GM21723 (cell line): ENCODE results near the gene VPS33A.
"Not testable (repeated sequence)": the region's sequence is repeated elsewhere in the genome, so short reads cannot be mapped to it uniquely, and the experiment has no call there.

ENCODE experiments used
- ATAC-seq: cut with Tn5 transposase; IDR thresholded peaks from one replicate; pipeline ENCODE4 v1.9.1; 2021; ENCODE audit warnings: mild to moderate bottlenecking, moderate library complexity; ENCODE audit not compliant: unreplicated experiment

VPS33A gene

DNA sequence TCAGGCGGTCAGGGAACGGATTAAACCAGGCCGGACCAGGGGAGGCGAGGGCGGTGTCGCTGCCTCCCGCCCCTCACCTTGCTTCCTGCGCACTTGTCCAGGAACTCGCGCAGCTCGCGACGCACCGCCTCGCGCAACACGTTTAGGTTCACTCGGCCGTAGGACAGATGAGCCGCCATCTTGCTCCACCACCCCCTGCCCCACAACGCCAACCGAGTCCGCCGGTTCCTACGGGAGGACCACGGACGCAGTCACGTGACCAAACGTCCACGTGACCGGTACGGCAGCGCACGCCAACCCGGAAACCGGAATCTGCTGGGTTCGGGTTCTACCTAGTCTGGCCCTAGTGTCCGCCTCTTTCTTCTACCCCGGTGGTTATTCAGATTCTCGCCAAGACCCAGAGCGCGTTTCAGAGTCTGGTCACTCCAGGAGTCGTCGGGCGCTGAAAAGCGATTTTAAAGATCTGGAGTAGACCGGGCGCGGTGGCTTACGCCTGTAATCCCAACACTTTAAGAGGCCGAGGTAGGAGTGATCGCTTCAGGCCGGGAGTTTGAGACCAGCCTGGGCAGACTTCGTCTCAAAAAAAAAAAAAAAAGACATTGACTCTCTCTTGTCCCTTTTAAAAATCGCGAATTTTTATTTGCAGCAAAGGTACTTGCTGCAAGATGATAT lies at the start of gene VPS33A:
TSS of gene VPS33A (minus strand) at position 265 of the 672 bp plus-strand sequence. CDS start at position 179, 86 bp downstream.
- peak; percentile 89 for ATAC-seq

DNA sequence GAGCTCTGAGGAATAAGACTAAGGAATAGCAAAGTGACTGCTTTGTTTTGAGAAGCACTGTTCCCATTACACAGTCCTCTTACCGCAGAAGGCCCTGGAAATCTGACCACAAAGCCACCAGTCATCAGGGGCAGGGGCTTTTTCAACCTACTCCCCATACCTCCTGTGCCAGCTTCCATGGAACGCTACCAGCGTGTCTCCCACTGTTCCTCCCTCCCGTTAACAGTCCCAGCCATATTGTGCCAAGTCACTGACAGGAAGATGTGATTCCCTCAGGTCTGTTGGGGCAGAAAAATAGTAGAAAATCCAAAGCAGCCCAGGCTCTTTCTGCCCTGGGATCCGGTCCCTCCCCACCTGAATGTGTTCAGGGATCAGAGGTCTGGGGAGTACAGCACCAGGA lies 46.6 kb upstream of the VPS33A start:
- no peak for ATAC-seq

DNA sequence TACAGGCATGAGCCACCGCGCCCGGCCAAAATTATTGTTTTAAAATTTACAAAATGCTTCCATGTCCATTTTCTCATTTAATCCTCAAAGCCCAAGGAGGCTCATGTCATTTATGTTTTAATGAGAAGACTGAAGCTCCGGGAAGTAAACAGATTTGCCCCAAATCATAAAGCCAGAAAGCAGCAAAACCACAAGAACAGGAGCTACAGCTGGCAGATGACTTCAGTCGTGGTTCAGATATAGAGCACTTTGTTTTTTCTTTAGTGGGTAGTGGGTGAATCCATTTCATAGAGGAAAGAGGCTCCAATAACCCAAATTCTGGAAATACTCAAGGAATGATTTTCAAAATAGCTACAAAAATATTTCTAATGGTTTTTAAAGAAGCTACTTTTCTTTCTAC lies 45.4 kb upstream of the VPS33A start:
- no peak for ATAC-seq

DNA sequence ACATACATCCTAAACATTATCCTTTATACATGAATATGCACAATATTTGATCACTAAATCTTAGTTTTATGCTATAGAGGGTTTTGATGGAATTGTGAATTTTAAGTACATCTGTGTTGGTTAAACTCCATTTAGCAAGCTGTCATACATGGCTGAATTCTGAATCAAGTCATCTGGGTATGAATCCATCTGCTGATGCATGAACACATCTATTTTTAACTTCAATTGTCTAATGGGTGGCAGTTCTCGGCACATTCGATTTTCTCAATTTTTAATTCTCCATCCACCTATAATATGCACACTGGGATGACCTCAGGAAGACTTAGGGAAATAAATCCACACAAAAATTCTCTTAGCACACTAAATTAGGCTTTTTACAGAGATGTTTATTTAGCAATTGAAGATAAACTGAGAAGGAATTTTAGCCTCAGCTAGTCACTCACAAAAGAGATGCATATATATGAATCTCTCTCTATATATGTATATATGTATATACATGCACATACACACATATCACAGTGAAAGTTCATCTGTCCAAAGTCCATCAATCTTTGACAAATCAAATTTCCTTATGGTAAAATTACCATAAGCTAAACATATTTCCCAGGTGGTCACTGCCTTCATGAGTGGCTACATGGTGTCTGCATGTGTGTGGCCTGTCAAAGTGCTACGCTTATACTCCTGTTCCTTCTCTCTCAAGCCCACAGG lies 44.5 kb upstream of the VPS33A start:
- no peak for ATAC-seq

DNA sequence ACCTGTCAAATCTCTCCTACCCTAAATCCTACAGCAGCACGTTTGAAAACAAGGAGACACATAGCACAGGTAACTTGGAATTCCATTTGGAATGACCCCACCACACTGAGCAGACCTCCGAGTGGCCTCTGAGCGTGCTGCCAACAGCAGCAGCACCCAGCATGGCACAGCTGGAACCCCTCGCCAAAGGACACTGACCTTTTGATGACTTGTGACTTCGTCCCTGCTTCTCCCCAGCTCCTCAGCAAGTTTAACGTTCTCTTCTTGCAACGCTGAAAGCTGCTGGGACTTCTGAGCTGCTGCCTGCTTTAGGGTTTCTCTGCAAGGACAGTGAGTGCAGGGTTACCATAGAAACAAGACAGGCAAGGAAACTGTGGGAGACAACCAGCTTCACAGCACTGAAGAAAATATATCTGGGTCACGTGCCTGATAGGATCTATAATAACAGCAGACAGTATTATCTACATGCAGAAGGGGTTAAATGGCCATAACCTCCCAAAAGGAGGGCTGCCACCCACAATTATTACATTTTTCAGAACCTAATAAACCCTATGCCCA lies 43.3 kb upstream of the VPS33A start:
- no peak for ATAC-seq

DNA sequence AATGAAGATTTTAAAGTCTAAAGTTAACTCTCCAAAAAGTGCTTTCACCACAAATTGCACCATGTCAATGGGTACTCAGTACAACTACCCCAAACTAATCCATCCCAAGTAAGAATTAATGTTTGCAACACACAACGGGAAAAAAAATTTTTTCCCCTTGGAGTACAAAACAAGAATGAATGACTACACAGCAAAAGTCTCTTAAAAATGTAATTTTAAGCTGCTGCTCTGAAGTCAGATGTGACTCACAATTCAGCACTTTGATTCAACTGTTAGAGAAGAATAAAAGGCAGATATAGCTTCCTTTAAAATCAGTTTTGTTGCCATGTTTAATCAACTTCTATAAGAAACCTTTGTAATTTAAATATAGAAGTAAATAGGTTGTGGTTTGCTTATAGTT lies 42.5 kb upstream of the VPS33A start:
- no peak for ATAC-seq

DNA sequence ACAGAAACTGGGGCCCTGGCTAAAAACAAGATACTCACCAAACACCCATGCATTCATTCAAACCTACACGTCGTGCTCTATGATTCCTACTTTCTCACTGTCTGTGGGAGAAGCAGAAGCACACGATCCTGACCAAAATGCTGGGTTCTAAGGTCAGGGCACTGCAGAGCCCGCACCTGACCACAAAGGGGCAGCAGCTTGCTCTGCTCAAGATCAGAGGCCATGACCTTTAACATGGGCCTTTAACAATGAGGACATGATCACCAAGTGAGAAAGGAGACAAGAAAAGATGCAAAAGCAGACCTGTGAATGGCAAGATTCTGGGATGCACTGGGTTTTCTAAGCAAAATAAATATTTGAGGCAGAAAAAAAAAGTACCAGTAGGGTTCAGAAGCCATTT lies 40.1 kb upstream of the VPS33A start:
- no peak for ATAC-seq

DNA sequence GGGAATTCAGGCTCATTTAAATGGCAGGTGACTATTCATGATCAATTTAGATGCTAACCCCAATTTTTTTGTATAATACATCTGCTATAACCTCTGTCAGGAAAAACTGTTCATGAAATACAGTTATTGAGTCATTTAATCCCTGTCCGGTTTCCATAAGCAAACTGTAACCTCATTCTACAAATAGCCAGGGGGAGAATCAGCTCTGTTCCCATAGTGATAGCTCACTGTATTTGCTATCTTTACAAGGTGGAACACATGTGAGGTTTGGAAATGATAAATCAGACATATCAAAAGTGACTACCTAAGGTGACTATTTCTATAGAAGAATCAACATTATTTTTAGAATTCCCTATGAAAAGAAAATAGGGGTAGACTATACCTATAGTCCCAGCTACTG lies 38.6 kb upstream of the VPS33A start:
- no peak for ATAC-seq

DNA sequence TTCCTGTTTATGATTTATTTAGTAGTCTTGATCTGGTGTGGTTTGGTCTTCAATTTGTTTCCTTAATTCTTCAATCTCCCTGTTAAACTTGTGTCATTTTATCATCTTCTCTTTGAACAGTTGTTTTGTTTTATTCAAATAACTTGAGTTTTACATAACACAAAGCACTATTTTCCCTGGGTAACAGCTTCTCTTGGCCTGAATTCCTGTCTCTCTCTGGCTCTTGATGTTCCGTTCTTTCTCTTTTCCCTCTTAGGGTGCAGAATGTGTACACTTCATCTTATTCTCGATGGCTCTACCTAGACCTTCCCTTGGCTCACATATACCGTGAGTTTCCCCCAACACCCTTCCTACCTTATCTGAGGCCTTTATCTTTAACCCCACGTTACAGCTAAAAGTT lies 36.8 kb upstream of the VPS33A start:
- no peak for ATAC-seq

DNA sequence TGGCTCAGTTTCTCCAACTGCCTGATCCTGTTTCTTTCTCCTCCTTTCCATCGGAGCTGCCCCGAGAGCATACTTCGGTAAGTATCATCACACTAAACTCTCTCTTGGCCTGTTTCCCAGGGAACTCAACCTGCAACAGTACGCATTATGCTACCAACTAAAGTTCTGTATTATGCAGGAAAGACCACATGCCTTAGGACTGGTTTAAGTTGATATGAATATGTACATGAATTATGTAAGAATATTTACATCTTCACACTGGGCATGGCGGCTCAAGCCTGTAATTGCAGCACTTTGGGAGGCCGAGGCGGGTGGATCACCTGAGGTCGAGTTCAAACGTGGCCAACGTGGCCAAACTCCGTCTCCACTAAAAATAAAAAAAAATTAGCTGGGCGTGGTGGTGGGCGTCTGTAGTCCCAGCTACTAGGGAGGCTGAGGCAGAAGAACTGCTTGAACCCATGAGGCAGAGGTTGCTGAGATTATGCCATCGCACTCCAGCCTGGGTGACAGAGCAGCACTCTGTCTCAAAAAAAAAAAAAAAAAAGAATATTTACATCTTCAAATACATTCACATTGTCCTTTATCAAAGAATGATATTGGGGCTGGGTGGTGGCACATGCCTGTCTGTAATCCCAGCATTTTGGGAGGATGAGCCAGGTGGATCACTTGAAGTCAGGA lies 31.9 kb upstream of the VPS33A start:
- ATAC-seq = no peak

DNA sequence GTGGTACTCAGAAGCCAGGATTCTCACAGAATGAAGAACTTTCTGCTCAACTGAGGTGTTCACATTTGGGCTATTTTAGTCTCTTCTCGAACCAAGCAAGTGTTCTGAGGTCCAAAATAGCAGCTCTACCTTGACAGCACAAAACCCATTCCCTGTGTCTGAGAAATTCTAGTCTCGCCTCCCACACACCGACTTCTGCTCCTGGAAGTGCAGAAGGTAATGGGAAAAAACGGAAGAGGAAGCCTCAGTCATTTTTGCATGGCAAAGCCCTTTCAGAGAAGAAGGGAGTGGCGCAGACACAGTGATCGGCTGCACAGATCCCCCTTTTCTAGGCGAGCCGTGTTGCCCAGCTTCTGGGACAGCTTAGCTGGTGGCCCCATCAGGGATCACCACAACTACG lies 31.2 kb upstream of the VPS33A start:
- ATAC-seq = no peak

DNA sequence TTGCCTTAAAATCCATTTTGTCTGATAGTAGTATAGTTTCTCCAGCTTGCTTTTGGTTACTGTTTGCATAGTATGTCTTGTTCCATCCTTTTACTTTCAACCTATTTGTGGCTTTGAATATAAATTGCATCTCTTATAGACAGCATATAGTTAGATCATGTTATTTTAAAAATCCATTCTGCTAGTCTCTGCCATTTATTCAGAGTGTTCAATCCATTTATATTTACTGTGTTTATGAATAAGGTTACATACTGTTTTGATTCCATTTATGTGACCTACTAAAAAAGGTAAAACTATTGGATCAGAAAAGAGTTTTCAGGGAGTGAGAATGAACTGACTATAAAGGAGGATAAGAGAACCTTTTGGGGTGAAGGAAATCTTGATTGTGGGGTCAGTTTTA lies 29.6 kb upstream of the VPS33A start:
- no peak for ATAC-seq

DNA sequence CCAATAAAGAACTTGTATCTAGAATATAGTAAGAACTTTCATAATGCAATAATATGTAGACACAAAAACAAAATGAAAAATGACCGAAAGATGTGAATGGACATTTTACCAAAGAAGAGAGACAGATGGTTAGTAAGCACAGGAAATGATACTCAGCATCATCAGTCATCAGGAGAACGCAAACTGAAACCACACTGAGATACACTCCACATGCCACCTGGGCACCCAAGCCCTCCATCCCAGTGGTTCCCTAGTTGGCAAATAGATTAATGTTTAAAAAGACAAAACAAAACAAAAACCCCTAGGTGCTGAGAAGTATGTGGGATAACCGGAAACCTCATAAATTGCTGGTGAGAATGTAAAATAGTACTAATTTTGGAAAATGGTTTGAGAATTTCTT lies 26.8 kb upstream of the VPS33A start:
- ATAC-seq = no peak

DNA sequence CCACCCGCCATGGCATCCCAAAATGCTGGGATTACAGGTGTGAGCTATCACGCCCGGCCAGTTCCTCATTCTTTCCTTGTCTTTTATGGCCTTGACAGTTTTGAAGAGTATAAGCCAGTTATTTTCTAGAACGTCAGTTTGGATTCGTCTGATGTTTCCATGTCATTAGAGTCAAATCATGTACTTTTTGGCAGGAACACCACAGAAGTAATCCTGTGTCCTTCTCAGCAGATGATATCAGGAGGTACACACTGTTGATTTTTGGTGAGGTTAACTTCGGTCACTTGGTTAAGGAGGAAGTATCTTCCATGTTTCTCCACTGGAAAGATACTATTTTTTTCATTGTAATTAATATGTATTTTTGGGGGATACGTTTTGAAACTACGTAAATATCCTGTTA lies 25.1 kb upstream of the VPS33A start:
- ATAC-seq = no peak

DNA sequence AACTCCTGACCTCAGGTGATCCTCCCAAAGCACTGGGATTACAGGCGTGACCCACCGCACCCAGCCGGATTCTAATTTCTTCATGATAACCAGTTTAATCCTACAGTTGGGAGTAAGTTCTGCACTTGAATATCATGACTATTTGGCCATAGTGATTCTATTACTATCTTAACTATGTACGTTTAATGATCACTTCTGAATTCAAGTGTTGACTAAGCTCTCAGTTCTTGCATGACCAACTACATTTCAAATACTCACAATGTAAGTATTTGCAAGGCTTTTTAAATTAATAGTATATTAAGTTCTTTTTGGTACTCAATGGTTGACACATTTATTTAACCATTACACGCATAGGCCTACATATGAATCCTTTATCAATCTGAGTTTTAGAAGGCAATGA lies 17.4 kb upstream of the VPS33A start:
- ATAC-seq = no peak

DNA sequence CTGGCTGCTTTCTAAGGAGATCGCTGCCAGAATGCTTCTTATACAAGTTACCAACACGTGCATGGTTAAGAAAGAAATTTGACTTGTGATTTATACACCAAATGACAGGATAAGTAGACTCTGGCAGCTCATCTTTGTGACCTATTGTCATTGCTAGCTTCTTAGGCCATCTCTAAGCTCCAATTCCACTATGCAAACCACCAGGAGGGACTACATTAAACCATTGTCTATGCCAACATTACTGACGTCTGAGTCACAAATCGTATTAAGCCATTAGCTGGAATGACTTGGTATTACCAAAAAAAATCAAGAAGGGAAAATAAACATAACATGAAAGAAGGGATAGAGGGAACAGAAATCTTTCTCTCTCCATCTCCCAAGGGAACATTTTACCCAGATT lies 15.8 kb upstream of the VPS33A start:
- ATAC-seq = no peak

DNA sequence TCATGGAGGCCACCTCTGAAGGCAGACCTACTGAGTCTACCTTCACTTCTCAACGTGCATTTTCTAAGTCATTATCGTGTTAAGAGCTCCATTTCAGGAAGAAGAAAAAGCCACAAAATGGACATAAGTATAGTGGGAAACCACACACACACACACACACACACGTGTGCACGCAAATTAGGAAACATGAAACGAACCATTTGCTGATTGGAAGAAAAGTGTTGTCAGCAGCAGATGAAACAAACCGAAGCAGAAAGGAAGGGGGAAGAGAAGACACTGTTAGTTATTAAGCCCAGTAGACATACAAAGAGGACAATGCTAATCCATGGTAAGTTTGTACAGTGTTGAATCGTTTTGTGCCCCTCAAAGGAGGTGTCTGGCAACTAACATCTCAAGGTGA lies 9.9 kb upstream of the VPS33A start:
- ATAC-seq = no peak

DNA sequence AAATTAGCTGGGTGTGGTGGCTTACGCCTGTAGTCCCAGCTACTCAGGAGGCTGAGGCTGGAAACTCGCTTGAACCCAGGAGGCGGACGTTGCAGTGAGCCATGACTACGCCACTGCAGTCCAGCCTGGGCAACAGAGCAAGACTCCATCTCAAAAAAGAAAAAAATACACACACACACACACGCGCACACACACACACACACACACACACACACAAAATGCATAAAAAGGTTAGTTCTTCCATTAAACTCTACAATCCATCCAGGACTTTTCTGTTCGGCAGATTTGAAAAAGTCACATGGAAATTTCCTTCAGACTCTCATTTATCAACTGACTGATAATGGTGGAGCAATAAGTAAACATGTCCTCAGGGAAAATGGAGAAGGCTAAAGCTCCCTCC lies 9.2 kb upstream of the VPS33A start:
- ATAC-seq = no peak

DNA sequence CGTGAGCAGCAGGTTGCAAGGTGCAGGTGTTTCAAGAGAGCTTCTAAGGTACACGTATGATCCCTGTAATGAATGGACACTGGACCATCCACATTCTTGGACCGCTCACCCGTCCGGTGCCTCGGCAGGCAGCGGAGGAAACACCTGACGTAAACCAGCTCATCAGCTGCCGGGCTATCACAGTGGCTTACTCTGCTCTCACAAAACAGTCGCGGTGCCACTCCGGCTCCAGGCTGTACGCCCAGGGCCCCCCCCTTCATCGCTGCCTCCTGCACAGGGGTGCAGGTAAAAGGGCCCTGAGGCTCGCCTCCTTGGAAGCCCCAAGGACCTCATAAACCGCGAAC lies 436 bp downstream of the VPS33A start:
- peak; percentile 39 for ATAC-seq

DNA sequence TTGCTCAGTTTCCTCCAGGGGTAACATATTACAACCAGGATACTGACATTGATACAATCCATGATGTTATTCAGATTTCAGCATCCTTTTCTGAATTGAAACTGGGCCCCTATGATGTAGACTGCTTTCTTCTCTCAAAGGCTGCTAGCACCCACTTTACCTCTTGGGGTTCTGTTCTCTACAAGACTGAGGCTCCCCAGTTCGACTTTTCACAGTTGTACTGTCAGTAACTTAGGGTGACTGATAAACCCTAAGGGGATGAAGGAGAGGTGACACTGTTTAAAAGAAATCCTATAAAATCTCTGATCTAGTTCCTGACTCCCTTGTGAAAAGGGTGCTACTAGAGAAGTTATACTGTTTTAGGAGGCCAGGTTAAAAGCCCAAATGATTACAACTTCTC lies 818 bp downstream of the VPS33A start:
- no peak for ATAC-seq

DNA sequence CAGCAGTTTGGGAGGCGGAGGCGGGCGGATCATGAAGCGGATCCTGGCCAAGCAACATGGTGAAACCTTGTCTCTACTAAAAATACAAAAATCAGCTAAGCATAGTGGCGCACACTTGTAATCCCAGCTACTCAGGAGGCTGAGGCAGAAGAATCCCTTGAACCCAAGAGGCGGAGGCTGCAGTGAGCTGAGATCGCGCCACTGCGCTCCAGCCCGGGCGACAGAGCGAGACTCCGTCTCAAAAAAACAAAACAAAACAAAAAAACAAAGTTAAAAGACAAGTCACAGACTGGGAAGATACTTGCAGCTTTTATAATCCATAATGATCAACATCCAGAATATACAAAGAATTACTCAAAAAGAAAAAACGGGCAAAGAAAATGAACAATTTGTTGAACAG lies 5.6 kb downstream of the VPS33A start:
- not testable (repeated sequence) for ATAC-seq

DNA sequence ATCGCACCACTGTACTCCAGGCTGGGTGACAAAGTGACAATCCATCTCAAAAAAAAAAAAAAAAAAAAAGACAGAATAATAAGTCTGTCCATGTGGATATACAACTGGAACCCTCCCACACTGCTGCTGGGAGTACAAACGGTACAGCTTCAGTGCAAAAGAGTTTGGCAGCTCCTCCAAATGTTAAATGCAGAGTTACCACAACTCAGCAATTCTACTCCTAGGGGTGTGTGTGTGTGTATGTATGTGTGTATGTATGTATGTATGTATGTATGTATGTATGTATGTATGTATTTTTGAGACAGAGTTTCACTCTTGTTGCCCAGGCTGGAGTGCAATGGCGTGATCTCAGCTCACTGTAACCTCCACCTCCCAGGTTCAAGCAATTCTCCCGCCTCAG lies 7.4 kb downstream of the VPS33A start:
- not testable (repeated sequence) for ATAC-seq
